Urothelium cell line (cell line): ENCODE measurements around the gene DPT.

Experiments used
- DNase-seq: peaks from one replicate; pipeline ENCODE4 v3.0.0; 2011; ENCODE audit warnings: low spot score, mixed read lengths
- FAIRE-seq: peaks from 2 replicates; lab custom pipeline; 2011; peaks lifted over from hg19 to GRCh38; lab: Jason Lieb, UNC

DPT gene

DNA sequence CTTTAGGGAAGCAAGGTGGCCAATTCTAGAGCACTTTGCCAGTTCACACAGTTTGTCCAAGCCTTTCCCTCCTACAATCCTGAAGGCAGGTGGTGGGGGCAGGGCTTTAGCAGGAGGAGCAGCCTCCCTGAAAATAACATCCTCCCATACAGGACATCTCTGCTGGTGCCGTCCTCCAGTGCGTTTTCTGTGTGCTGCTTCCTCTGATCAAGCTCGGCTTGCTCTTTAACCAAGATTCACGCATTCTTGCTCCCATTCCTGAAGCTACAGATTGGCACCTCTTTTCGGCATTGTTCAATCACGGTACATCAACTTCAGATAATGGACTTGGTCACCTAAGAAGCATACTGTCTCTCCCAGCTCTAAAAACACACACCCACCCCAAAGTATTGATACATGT, 7.5 kb upstream of the DPT start:
- no peak for FAIRE-seq
- DNase-seq = no peak

DNA sequence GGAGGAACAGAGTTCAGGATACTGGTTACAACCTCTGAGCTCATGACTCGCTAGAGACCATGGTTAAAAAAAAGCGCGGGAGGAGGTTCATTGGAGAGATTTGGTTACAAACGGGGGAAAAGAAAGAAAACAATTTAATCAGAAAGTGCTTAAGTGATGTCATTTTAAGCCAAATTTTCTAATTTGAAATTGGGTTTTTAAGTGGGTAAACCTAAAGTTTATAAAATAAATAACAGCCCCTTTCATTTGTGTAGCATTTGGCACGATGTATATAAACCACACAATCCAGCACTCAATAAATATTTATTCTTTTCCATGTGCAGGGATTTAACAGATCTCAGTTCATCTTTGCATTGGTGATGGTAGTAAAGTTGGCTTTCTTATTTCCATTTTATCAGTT, 7.0 kb upstream of the DPT start:
- DNase-seq (no peak), FAIRE-seq (no peak)

DNA sequence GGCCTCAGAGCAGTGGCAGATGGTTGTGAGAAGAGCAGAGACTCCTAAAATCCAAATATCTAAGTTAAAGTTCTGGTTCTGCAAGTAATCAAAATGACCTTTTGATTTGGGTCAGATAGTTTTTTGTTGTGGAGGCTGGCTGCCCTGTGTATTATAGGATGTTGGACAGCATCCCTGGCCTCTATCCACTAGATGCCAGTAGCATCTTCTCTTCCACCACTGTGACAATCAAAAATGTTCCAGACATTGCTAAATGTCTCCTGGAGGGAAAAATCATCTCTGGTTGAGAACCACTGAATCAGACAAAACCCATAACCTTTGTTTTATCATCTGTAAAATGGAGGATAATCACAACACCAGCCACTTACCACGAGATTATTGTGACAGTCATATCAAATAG, 5.9 kb upstream of the DPT start:
- DNase-seq (no peak), FAIRE-seq (no peak)

DNA sequence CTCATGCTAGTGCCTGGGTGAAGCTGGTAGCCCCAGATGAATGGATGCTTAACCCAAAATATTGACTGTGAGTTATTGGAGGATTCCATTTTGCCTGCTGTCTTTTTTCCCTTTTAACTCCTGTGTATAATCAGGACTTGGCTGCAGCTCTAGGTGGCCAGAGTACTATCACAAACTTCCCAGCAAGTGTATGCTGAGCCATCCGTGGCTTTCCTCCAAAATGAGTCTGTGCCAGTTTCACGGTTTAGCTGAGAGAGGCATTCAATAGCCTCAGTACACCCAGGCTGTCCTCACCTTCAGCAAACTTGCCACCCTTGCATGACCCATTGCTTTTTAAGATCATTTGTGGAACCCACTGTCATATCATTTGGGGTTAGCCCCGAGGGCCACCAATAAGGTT, 5.3 kb upstream of the DPT start:
- no peak for FAIRE-seq

DNA sequence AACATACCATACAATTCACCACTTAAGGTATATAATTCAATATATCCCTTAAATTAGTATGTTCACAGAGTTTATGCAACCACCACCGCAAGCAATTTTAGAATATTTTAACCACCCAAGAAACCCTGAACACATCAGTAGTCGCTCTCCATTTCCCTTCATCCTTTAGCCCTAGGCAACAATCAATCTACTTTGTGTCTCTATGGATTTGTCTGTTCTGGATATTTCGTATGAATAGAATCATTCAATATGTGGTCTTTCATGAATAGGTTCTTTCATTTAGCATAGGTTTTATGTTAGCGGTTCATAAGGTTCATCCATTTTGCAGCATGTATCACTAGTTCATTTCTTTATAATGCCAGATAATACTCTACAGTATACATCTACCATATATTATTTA, 4.2 kb upstream of the DPT start:
- FAIRE-seq = no peak

More for the DNA sequence above, 5.3 kb upstream of the DPT start:
- DNase-seq = no peak

DNA sequence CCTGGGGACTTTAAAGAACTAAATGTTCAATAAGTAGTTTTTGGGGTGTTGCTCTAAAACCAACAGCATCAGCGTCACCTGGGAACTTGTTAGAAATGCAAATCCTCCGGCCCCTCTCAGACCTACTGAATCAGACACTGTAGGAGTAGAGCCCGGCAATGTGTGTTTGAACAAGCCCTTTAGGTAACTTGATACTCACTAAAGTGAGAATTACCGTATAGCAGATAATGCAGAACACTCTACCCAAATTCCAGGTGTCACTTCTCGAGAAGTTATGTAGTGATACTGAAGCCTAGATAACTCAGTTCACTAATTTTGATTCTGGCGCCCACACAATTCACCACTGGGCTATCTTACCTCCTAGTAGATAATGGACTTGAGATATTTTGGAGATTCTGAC, 3.7 kb upstream of the DPT start:
- DNase-seq = no peak
- no peak for FAIRE-seq

More for the DNA sequence above, 4.2 kb upstream of the DPT start:
- no peak for DNase-seq

DNA sequence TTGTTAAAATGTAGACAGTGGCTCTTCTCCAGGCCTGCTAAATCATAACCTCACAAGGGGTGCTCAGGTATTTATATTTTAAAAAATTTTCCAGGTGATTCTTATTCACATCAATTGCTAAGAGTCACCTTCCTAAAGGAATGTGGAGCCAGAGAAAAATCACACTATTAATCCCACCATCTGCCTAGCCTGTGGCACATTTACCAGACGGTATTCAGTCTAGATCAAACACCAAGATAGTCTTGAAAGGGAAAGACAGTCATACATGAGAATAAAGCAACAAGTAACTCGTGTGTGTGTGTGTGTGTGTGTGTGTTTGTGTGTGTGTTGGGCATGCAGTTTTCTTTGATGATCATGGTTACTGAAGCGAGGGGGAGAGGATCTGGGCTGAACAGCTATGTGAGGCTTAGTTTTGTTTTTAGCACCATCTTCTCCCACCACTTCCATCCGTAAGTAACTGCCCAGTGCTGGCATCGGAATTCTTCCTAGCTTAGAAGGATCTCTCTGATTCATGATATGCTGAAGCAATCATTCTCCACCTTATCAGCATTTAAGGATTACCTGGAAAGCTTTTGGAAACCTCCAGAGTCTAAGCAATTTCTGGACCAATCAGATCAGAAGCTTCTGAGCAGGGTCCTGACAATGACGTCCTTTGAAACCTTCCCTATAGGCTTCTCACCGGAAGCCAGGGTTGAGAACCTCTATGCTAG, 2.4 kb upstream of the DPT start:
- DNase-seq (no peak), FAIRE-seq (no peak)

DNA sequence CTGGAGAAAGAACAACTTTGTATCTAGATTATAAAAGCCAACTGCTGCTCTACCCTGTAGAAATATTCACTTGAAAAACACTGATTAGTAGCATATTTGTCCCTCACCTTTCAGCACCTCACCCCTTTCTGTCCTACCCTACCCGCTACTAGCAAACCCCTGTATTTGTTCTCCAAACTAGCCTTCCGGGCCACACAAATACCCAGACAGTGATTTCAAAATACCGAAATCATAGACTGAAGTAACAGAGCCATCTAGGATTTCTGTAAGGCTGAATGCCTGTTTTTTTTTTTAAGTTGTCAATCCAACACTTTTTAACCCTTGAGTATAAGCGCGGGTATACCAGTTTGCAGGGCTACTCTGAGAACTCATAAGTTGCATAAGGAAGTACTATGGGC, 398 bp upstream of the DPT start:
- no peak for FAIRE-seq
- DNase-seq = no peak

DNA sequence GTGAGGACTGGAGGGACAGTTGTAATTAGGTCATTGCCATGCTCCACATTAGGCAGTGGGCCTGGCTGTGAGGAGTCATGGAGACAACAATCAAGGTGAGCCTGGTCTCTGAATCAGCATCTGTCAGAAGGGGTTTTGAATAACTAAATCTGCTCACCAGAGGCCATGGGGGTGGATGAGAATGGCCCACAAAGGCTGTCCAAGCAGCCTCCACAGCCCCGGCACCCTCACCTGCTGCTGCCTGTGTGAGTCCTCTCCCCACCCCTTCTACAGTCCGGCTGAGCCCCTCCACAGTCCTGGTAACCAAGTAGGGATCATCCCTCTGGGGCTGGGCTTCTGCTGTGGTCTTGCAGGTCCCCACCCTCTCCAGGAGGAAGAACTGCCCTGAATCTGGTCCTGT, 2.3 kb downstream of the DPT start:
- no peak for FAIRE-seq
- DNase-seq = no peak

DNA sequence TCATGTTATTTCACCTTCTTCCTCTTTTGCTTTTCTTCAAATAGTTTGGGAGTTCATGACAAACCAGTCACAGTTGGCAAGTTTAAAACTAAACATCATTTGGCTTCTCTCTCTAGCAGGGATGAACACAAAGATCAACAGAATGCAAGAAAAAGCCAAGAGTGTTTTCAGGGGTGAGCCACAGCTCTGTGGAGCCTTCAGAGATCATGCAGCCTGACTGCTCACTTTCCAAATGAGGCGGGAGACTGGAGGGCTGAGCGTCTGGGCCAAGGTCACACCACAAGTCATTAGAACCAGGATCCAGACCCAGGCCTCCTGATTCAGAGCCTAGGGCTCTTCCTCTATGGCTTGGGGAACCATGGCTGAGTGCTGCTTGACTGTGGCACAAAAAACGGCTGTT, 2.7 kb downstream of the DPT start:
- DNase-seq (no peak), FAIRE-seq (no peak)

DNA sequence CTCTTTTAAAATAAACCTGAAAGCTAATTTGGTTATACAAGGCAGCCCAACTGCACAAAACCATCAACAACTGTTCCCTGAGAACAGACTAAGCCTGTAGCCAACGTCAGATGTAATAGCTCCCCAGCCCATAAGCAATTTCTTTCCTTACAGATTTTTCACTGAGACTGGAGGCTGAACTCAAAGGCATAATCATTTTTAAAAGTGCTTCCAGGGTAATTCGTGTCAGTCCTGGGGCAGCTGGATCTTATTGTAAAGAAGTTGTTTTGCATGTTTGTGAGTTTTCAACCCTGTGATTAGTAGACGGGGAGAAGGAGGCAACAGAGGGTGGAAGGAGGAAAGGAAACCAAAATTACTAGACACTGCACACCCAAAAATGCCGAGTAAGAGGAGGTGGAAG, 3.2 kb downstream of the DPT start:
- DNase-seq = no peak
- no peak for FAIRE-seq

DNA sequence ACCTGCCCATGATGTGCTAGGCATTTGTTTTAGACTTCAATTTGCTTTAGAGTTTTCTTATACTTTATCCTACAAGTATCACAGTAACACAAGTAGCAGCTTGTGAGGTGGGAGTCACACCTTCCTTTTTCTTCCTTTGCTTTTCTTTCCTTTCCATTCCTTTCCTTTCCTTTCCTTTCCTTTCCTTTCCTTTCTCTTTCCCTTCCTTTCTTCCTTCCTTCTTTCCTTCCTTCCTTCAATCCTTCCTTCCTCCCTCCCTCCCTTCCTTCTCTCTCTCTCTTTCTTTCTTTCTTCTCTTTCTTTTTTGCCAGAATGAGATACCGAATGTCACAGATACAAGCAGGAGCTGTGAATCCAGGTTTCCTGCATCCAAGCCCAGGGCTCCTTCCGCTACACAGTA, 3.9 kb downstream of the DPT start:
- FAIRE-seq (no peak), DNase-seq (no peak)

DNA sequence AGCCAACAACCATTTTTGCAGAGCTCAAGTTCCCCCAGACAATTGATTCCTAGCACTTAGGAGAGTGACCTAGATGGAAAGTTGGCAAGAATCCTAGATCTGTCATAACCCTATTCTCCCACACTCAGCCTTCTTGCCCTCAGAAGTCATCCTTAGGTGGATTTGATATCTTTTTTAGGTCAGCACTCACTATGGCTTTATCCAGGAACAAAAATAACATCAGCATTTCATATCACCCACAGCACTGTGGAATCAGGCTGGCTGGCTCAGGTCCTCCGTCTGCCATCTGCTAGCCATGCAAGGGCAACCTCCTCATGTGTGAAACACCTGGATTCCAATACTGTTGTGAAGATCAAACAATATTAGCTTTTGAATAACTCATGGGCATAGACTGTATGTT, 6.0 kb downstream of the DPT start:
- no peak for FAIRE-seq

DNA sequence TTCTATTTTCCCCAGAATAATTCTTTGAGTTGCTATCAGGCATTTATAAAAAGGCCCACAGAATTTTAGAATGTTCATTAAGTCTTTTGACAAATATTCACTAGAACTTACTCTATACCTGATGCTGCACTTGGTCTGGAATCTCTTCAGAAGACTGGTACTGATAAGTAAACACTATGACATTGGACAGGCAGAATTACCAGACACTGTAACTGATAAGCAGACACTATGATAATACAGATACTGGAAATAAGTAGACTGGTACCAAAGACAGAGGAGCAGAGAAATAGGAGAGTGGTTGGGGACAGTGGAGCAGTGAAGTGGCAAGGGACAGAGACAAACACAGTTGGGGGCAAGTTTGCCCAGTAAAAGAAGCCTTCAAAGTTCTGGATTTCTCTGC, 8.2 kb downstream of the DPT start:
- FAIRE-seq = no peak
- DNase-seq = no peak

More for the DNA sequence above, 6.0 kb downstream of the DPT start:
- no peak for DNase-seq

DNA sequence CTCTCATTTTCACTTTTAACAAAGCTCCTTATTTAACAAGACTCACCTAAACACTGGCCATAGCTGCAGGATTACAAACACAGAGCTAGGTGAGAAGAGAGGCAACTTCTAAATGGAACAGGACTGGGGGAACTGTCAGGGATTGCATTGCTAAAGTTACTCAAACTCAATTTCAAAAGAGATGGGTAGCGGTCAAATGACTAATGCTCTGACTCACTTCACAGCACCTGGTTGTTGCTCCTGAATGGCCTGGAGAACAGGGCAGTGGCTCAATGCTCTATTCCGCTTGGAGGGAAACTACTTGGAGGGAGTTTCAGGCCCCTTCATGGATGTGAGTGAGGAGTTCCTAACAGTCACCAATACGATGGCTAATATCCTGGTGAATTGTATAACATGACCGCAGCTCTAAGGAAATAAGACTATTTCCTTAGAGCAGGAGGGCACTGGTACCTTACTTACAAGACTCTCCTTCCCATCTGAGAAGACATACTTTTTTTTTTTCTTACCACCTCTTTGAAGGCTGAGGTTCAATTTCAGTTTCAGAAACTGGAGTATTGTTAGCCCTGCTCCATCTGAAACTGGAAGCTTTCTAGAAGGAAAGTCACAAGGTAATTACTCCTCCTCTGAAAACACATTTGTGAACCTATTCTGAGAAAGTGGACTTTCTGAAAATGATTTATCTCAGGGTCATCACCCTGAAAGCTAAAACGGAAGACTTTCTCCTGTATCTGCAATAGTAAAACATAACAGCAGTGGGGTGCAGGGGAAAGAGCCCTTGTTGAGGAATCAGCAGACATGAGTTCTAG, 9.5 kb downstream of the DPT start:
- FAIRE-seq (no peak), DNase-seq (peak; percentile 84)

DNA sequence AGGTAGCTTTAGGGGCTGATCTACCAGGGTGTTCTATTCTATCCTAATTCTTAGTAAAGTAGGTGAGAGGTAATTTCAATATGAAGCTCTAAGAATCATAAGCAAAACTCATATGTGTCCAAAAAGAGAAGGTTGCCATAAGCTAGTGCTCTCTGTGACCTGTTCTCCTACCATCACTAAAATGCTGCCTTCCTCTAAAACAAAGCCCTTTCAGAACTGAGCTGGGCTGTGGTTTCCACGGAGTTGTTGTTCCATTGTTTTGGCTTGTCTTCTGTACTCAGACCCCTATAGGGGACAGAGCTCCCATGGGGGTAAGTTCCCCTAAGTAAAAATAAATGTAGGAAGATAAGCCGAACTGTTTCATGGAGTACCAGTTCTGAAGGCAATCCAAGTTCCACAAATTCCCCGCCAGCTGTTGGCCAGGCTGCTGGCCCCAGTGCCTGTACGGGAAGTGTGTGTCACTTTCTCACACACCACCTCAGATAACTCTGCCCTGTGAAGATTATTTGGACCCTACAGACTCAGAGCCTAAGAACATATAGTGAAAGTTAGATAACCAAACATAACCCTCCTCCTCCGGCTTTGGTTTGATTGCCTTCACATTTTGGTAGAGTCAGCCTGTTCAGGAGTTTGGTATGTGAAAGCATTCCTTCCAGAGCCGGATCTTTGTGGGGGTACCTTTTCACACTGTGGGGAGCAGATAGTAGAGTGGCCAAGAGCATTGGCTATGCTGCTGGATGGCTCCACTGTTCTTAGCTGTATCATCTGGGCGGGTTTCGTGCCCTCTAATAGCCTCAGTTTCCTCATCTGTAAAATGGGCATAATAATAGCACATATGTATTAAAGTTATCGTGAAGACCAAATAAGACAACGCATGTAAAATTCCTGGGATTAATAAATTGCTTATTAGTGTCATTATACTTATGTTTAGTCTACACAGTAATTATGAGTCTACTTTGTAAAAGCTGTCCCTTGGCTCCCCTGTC, 10.8 kb downstream of the DPT start:
- FAIRE-seq (no peak), DNase-seq (no peak)

DNA sequence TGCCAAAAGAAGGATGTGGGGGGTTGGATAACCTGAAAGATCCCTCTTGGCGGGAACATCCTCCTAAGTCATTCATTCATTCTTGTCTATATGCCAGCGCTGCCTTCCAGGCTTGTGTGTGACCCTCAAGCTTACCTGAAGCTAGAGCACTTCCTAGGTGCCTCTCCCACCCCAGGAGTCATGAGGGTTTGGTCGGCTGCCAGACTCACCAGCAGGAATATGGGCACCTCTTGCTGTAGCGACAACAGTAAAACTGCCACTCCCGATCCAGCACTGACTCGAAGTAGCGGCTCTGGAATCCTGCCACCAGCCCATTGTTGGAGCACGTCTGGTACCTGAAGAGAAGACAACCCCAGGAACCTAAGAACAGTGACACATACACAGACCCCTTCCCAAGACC, 15.0 kb downstream of the DPT start:
- no peak for FAIRE-seq

DNA sequence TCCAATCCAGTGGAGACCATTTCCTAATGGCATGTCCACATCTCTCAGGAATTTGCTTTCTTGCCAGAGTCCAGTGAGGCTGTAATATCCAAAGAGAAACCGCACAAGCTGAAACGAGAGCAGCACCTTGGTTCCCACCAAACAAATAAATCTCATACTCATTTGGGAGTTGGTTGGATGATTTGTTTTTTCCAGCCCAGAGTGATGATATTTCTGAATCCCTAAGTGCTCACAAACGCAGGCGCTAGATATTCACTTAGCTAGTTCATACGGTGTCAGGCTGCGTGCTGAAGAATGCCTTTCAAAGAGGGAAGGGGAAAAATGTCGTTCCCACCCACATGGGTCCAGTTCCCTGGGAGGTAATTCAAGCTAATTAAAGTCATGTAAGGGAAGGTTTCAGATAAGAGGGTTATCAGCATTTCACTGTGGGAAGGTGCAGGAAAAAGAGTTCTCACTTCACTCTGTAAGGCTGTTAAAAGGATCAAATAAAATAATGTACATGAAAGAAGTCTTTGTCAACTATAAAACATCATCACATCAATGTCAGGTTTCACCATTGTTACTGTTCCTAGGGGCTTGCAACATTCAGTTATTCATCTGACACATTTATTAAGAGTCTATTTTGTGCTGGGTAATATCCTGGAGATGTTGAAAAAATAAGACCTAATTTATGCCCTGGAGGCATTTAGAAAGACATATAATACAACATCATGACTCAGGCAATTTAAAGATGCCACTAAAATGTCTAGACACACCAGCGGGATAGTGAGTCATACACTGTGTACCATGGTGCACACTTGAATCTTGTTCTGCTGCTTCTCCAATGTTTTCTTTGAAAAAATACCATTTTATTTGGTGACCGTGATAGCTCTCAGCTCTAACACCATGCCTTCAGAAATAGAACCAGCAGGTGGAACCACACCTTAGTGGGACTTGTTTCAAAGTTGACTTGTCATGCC, 19.3 kb downstream of the DPT start:
- DNase-seq (peak; percentile 70), FAIRE-seq (no peak)

More for the DNA sequence above, 15.0 kb downstream of the DPT start:
- DNase-seq = no peak

DNA sequence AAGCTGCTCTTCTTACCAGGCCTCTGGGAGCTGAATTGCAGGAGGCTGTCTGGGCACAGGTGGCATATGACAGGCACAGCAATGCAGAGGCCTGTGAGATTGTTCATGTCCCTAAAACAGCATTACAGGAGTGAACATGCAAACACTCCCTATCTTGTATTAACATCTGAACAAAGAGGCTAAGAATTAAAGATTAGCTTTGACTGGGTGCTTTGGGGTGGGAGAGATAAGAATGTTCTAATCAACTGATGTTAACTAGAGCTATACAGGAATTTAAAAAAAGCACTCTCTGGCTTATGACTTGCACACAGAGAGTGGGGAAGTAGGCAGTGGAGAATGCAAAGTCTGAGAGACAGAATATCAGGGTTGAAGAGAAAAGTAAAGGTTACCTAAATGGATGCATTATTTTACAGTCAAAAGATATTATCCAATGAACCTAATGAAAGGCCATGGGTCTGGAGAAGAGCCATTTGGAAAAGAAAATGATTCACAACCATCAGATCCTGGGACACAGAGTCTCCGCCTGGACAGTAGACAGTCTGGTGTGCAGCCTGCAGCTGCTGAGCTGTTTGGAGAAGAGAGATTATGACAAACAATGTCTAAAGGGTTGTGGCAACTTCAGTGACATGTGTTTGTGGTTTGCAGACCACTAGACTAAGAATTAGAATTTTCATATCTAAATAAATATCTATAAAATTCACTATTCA, 20.2 kb downstream of the DPT start:
- no peak for FAIRE-seq
- peak; percentile 61 for DNase-seq
